IMR-90 (cell line): ENCODE results near the gene OVCH2. TPM values are rescaled to one million over a fixed set of nuclear protein-coding genes. Genes with fewer than 3 reads are reported as not detected.

Source experiments
- ATAC-seq: fragments of 200-7000 bp; cut with Tn5 transposase; 2 replicates; pipeline ENCODE4 v1.9.1; 2020; ENCODE audit warnings: low read depth, mild to moderate bottlenecking, moderate library complexity
- BruUV-seq: library from RNA; stranded (reverse); fragments of 400-500 nt; replicated peaks from 2 replicates; lab custom pipeline; 2021; lab: Mats Ljungman, UMichigan
- CTCF ChIA-PET: fragments of 300-600 bp; formaldehyde crosslinking; extraction: SDS; loops from one replicate; lab custom pipeline; 2021; ENCODE audit warnings: antibody characterized with exemption; lab: Yijun Ruan, JAX
- POLR2A ChIA-PET: fragments of 300-600 bp; sonication (Branson Sonifier 250); formaldehyde crosslinking; loops from one replicate; lab custom pipeline; 2022; ENCODE audit warnings: antibody characterized with exemption; ENCODE audit not compliant: unreplicated experiment; lab: Charles Lee
- DNase-seq: peaks from one replicate; pipeline ENCODE4 v3.0.0; 2013
- H2AFZ ChIP-seq: replicated peaks from 2 replicates; pipeline ENCODE3; 2013; ENCODE audit warnings: low read length, mild to moderate bottlenecking; ENCODE audit not compliant: poor library complexity
- H2AK5ac ChIP-seq: 2 replicates; pipeline ENCODE4 v1.6.1; 2013; ENCODE audit warnings: low read depth, low read length, inconsistent platforms
- H2AK9ac ChIP-seq: replicated peaks from 2 replicates; pipeline ENCODE3; 2013; ENCODE audit warnings: mild to moderate bottlenecking, low read depth, low read length, moderate library complexity; ENCODE audit not compliant: poor library complexity
- H2BK120ac ChIP-seq: 2 replicates; pipeline ENCODE4 v1.6.1; 2013; ENCODE audit warnings: low read depth, low read length, inconsistent platforms
- H2BK15ac ChIP-seq: 3 replicates; pipeline ENCODE4 v1.6.1; 2013; ENCODE audit warnings: low read depth, low read length, inconsistent platforms
- H2BK20ac ChIP-seq: 2 replicates; pipeline ENCODE4 v1.6.1; 2013; ENCODE audit warnings: low read depth, mild to moderate bottlenecking, inconsistent platforms, low read length, moderate library complexity
- H2BK5ac ChIP-seq: 2 replicates; pipeline ENCODE4 v1.6.1; 2013; ENCODE audit warnings: mild to moderate bottlenecking, low read depth, low read length, inconsistent platforms; ENCODE audit not compliant: poor library complexity, severe bottlenecking
- H3K14ac ChIP-seq: replicated peaks from 2 replicates; pipeline ENCODE4 v1.6.1; 2013; ENCODE audit warnings: low read depth, low read length, inconsistent platforms
- H3K18ac ChIP-seq: 2 replicates; pipeline ENCODE4 v1.6.1; 2013; ENCODE audit warnings: low read depth, low read length, control low read depth
- H3K23ac ChIP-seq: 2 replicates; pipeline ENCODE4 v1.6.1; 2013; ENCODE audit warnings: low read depth, low read length, inconsistent platforms
- H3K27ac ChIP-seq: 2 replicates; pipeline ENCODE4 v1.5.1; 2013; ENCODE audit warnings: mild to moderate bottlenecking, control low read depth, low read length; ENCODE audit not compliant: insufficient read depth
- H3K27me3 ChIP-seq: 2 replicates; pipeline ENCODE4 v1.6.1; 2013; ENCODE audit warnings: low read length; ENCODE audit not compliant: control insufficient read depth, insufficient read depth
- H3K36me3 ChIP-seq: 2 replicates; pipeline ENCODE4 v1.6.1; 2013; ENCODE audit warnings: low read length, mixed read lengths; ENCODE audit not compliant: control insufficient read depth, insufficient read depth
- H3K4ac ChIP-seq: 2 replicates; pipeline ENCODE4 v1.6.1; 2013; ENCODE audit warnings: low read depth, low read length, inconsistent platforms
- H3K4me1 ChIP-seq: 2 replicates; pipeline ENCODE4 v1.6.1; 2013; ENCODE audit warnings: low read length, mixed read lengths; ENCODE audit not compliant: control insufficient read depth, insufficient read depth
- H3K4me2 ChIP-seq: 2 replicates; pipeline ENCODE4 v1.6.1; 2013; ENCODE audit warnings: low read depth, mild to moderate bottlenecking, control low read depth, low read length, moderate library complexity
- H3K4me3 ChIP-seq: 2 replicates; pipeline ENCODE4 v1.5.1; 2013; ENCODE audit warnings: low read depth, mild to moderate bottlenecking, control low read depth, low read length, moderate library complexity; ENCODE audit not compliant: insufficient read depth
- H3K56ac ChIP-seq: 2 replicates; pipeline ENCODE4 v1.6.1; 2013; ENCODE audit warnings: low read length, inconsistent platforms; ENCODE audit not compliant: insufficient read depth; ENCODE audit errors: extremely low read depth
- H3K79me1 ChIP-seq, 2 experiments: 2 replicates each; pipeline ENCODE4 v1.6.1; 2013; ENCODE audit warnings: low read length in 2 of 2, inconsistent platforms in 1 of 2, low read depth in 1 of 2
- H3K9ac ChIP-seq: 2 replicates; pipeline ENCODE4 v1.6.1; 2013; ENCODE audit warnings: low read depth, low read length, control low read depth
- H3K9me1 ChIP-seq: 2 replicates; pipeline ENCODE4 v1.6.1; 2013; ENCODE audit warnings: low read length, inconsistent platforms; ENCODE audit not compliant: insufficient read depth
- H3K9me3 ChIP-seq: 2 replicates; pipeline ENCODE4 v1.6.1; 2013; ENCODE audit warnings: low read length; ENCODE audit not compliant: control insufficient read depth, insufficient read depth
- H4K20me1 ChIP-seq: 2 replicates; pipeline ENCODE4 v1.6.1; 2013; ENCODE audit warnings: low read length, inconsistent platforms; ENCODE audit not compliant: insufficient read depth
- H4K5ac ChIP-seq: 2 replicates; pipeline ENCODE4 v1.6.1; 2013; ENCODE audit warnings: mild to moderate bottlenecking, low read depth, low read length, control low read depth
- H4K8ac ChIP-seq, 2 experiments: 2 replicates each; pipeline ENCODE4 v1.6.1; 2013; ENCODE audit warnings: low read depth in 2 of 2, low read length in 2 of 2, control low read depth in 1 of 2, inconsistent platforms in 1 of 2
- H4K91ac ChIP-seq: 2 replicates; pipeline ENCODE4 v1.6.1; 2013; ENCODE audit warnings: low read depth, low read length, inconsistent platforms; ENCODE audit not compliant: insufficient read depth
- BHLHE40 ChIP-seq: fragments of 150-350 bp; IDR thresholded peaks from 2 replicates; pipeline ENCODE4 v1.6.1; 2016; ENCODE audit warnings: mild to moderate bottlenecking, low read depth, low read length
- CEBPB ChIP-seq: IDR thresholded peaks from 2 replicates; pipeline ENCODE4 v1.6.1; 2012; ENCODE audit warnings: low read depth, low read length, improper control_type of control experiment
- CHD1 ChIP-seq: IDR thresholded peaks from 2 replicates; pipeline ENCODE4 v1.6.1; 2012; ENCODE audit warnings: low read depth, low read length, improper control_type of control experiment
- MAZ ChIP-seq: IDR thresholded peaks from 2 replicates; pipeline ENCODE4 v1.6.1; 2012; ENCODE audit warnings: low read depth, mild to moderate bottlenecking, low read length, improper control_type of control experiment, moderate library complexity, borderline replicate concordance
- MXI1 ChIP-seq: IDR thresholded peaks from 2 replicates; pipeline ENCODE4 v1.6.1; 2012; ENCODE audit warnings: low read depth, mild to moderate bottlenecking, low read length, moderate library complexity, borderline replicate concordance
- POLR2A ChIP-seq: IDR thresholded peaks from 2 replicates; pipeline ENCODE4 v1.6.1; 2012; ENCODE audit warnings: mild to moderate bottlenecking, low read depth, low read length
- RAD21 ChIP-seq: IDR thresholded peaks from 2 replicates; pipeline ENCODE4 v1.6.1; 2012; ENCODE audit warnings: low read length, improper control_type of control experiment
- RCOR1 ChIP-seq: IDR thresholded peaks from 2 replicates; pipeline ENCODE4 v1.6.1; 2012; ENCODE audit warnings: mild to moderate bottlenecking, low read length, improper control_type of control experiment; ENCODE audit not compliant: insufficient replicate concordance
- RFX5 ChIP-seq: IDR thresholded peaks from 2 replicates; pipeline ENCODE4 v1.8.0; 2012; ENCODE audit warnings: low read depth, mild to moderate bottlenecking, low read length, moderate library complexity
- SMC3 ChIP-seq: fragments of 150-350 bp; IDR thresholded peaks from 2 replicates; pipeline ENCODE4 v1.6.1; 2016; ENCODE audit warnings: low read depth, mild to moderate bottlenecking, antibody characterized with exemption, low read length, moderate library complexity
- WGBS, 2 experiments: methylation state at CpG; one replicate each; pipeline versions ENCODE4 v1.1.5 to v1.1.7; 2013; ENCODE audit warnings: missing lambda C conversion rate in 2 of 2; ENCODE audit not compliant: insufficient read length in 1 of 2; ENCODE audit errors: extremely low coverage in 2 of 2; 5-methylcytosine and 5-hydroxymethylcytosine counted together
- dilution Hi-C: fragments of 300-500 bp; cut with HindIII; formaldehyde crosslinking; loops from one replicate; pipeline ENCODE4 v1.14.3; 2018; ENCODE audit warnings: low sequenced_read_pairs; ENCODE audit not compliant: unreplicated experiment
- in situ Hi-C: fragments of 300-500 bp; cut with MboI; formaldehyde crosslinking; loops from 3 replicates; pipeline ENCODE4 v1.14.3; 2019; ENCODE audit warnings: low sequenced_read_pairs, inconsistent platforms, mixed read lengths
- intact Hi-C: fragments of 100-400 bp; cut with micrococcal nuclease; formaldehyde crosslinking; loops from 2 replicates; pipeline ENCODE4 v1.10.0; 2022
- polyA plus RNA-seq, 3 experiments: library from polyadenylated mRNA; depleted of rRNA; stranded (reverse); fragments of >200 nt; gene quantifications; 2 replicates each; pipeline ENCODE4 v1.2.3, GENCODE V29; 2012; ENCODE audit warnings: low replicate concordance in 1 of 3
- total RNA-seq: library from RNA; depleted of rRNA; stranded (reverse); fragments of >200 nt; gene quantifications from 2 replicates; pipeline ENCODE4 v1.2.3, GENCODE V29; 2012; rRNA removed
- TF ChIP-seq, protein P1 (sequence below): conservative IDR thresholded peaks from 2 replicates; pipeline ENCODE4 v1.5.1; 2012; ENCODE audit warnings: mild to moderate bottlenecking, low read depth, low read length, improper control_type of control experiment

Gene OVCH2
- total and polyA plus RNA-seq, 2 of the 4 experiments (the other 2 are of a cell fraction), result 0.07 TPM; not detected in 1

DNA sequence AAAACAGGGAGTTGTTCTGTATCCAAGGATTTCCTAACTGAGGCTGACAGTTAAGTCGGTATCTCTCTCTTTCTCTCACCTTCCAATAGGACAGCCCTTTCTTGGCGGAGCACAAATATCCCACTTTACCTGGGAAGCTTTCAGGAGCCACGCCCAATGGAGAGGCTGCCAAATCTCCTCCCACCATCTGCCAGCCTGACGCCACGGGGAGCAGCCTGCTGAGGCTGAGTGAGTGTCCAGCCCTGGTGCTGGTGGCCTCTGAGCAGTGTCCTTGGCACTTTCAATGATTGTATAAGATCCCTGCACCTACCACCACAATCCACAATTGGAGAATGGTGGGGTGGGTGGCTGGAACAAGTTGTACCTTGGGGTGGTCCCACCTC is 66.6 kb downstream of the OVCH2 start:
- H3K4me2 ChIP-seq, result no peak overlapping the region
- no peak overlapping the region for H2BK15ac ChIP-seq
- no peak overlapping the region for H2AK5ac ChIP-seq
- no peak overlapping the region for H3K18ac ChIP-seq
- no peak overlapping the region for H2BK20ac ChIP-seq
- H3K9me1 ChIP-seq, result peaks cover 8% of the 10 kb centered on the region
- intact Hi-C loops, result no loop called here
- H3K4me3 ChIP-seq, result no peak overlapping the region
- ChIA-PET POLR2A (no interaction called here), CTCF (no interaction called here)
- no peak overlapping the region for H4K5ac ChIP-seq
- no peak overlapping the region for H3K23ac ChIP-seq
- no peak overlapping the region for H3K14ac ChIP-seq
- in situ Hi-C loops, result no loop called here
- no peak overlapping the region for H2AK9ac ChIP-seq
- no peaks in the 10 kb centered on the region; the same call in 1 of the 2 replicates for H3K36me3 ChIP-seq
- H3K79me1 ChIP-seq, result no peaks in the 10 kb centered on the region
- dilution Hi-C loops, result no loop called here
- ATAC-seq (no peak), DNase-seq (no peak)
- H2BK120ac ChIP-seq, result no peak overlapping the region
- no peak overlapping the region for H3K9ac ChIP-seq
- H4K8ac ChIP-seq, result no peak overlapping the region
- no peaks in the 10 kb centered on the region for H3K27me3 ChIP-seq
- H2BK5ac ChIP-seq, result no peak overlapping the region
- BruUV-seq, result no TSS peak
- H3K4me1 ChIP-seq, result no peaks in the 10 kb centered on the region
- H3K9me3 ChIP-seq, result no peaks in the 10 kb centered on the region
- no peak overlapping the region for H4K91ac ChIP-seq
- H2AFZ ChIP-seq, result no peak overlapping the region
- H4K20me1 ChIP-seq, result no peaks in the 10 kb centered on the region
- no peak overlapping the region for H3K4ac ChIP-seq
- H3K56ac ChIP-seq, result no peak overlapping the region
- H3K27ac ChIP-seq, result no peak overlapping the region
- TF ChIP-seq RCOR1, result no peak
- no peak for TF ChIP-seq SMC3
- TF ChIP-seq, protein P1, sequence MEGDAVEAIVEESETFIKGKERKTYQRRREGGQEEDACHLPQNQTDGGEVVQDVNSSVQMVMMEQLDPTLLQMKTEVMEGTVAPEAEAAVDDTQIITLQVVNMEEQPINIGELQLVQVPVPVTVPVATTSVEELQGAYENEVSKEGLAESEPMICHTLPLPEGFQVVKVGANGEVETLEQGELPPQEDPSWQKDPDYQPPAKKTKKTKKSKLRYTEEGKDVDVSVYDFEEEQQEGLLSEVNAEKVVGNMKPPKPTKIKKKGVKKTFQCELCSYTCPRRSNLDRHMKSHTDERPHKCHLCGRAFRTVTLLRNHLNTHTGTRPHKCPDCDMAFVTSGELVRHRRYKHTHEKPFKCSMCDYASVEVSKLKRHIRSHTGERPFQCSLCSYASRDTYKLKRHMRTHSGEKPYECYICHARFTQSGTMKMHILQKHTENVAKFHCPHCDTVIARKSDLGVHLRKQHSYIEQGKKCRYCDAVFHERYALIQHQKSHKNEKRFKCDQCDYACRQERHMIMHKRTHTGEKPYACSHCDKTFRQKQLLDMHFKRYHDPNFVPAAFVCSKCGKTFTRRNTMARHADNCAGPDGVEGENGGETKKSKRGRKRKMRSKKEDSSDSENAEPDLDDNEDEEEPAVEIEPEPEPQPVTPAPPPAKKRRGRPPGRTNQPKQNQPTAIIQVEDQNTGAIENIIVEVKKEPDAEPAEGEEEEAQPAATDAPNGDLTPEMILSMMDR, result no peak
- TF ChIP-seq CHD1, result no peak
- no peak for TF ChIP-seq BHLHE40
- no peak for TF ChIP-seq MAZ
- no peak for TF ChIP-seq RFX5
- TF ChIP-seq MXI1, result no peak
- TF ChIP-seq POLR2A, result no peak
- no peak for TF ChIP-seq RAD21
- no peak for TF ChIP-seq CEBPB
- WGBS, 2 experiments, result no CpG with 5 or more reads among the region's 5 CpGs

Other genes with a start within 250 kb of the OVCH2 start
- 0.18 and 0.28 TPM in 2 replicates for gene OLFML1, start 221.0 kb downstream of the OVCH2 start, total RNA-seq
- 0.10 and 0.23 TPM in 2 replicates for gene OLFML1, start 221.0 kb downstream of the OVCH2 start, polyA plus RNA-seq (2012; rRNA removed)
- gene PPFIBP2, start 192.5 kb downstream of the OVCH2 start, total RNA-seq, result 9.4 and 11.8 TPM in 2 replicates
- 4.2 and 6.0 TPM in 2 replicates for gene PPFIBP2, start 192.5 kb downstream of the OVCH2 start, polyA plus RNA-seq (2012; rRNA removed)
- 3.9 and 4.7 TPM in 2 replicates for gene CYB5R2, start 33.0 kb downstream of the OVCH2 start, total RNA-seq
- gene CYB5R2, start 33.0 kb downstream of the OVCH2 start, polyA plus RNA-seq (2012; rRNA removed), result 3.9 and 4.5 TPM in 2 replicates
- 0.28 TPM in 1 of 2 replicates, not detected in the other for gene OR5P2, start 90.5 kb upstream of the OVCH2 start, total RNA-seq
- not detected in 2 replicates for gene OR5P2, start 90.5 kb upstream of the OVCH2 start, polyA plus RNA-seq (2012; rRNA removed)
- gene OR5P3, start 124.4 kb upstream of the OVCH2 start, total RNA-seq, result not detected in 2 replicates
- 0.09 TPM in 1 of 2 replicates, not detected in the other for gene OR5P3, start 124.4 kb upstream of the OVCH2 start, polyA plus RNA-seq (2012; rRNA removed)
- gene OR10A6, start 224.8 kb upstream of the OVCH2 start, total RNA-seq, result not detected in 2 replicates
- gene OR10A6, start 224.8 kb upstream of the OVCH2 start, polyA plus RNA-seq (2012; rRNA removed), result 0.14 and 0.19 TPM in 2 replicates
- under 0.01 TPM in 1 of 2 replicates, not detected in the other for gene OR10A3, start 235.2 kb upstream of the OVCH2 start, total RNA-seq
- gene OR10A3, start 235.2 kb upstream of the OVCH2 start, polyA plus RNA-seq (2012; rRNA removed), result 0.03 and 0.13 TPM in 2 replicates